ES-I3 (cell line): ENCODE results near the gene COX5A.

Experiments
- H3K36me3 ChIP-seq: 2 replicates; pipeline ENCODE4 v1.6.1; 2013; ENCODE audit warnings: mild to moderate bottlenecking, low read length, control low read depth, moderate library complexity; ENCODE audit not compliant: insufficient read depth
- H3K4me1 ChIP-seq: 2 replicates; pipeline ENCODE4 v1.6.1; 2013; ENCODE audit warnings: mild to moderate bottlenecking, control low read depth, low read length; ENCODE audit not compliant: insufficient read depth
- H3K9ac ChIP-seq: 2 replicates; pipeline ENCODE4 v1.6.1; 2013; ENCODE audit warnings: low read depth, mild to moderate bottlenecking, low read length, moderate library complexity
- H3K9me3 ChIP-seq: 2 replicates; pipeline ENCODE4 v1.6.1; 2013; ENCODE audit warnings: mild to moderate bottlenecking, low read length, moderate library complexity; ENCODE audit not compliant: control insufficient read depth, insufficient read depth

COX5A gene

DNA sequence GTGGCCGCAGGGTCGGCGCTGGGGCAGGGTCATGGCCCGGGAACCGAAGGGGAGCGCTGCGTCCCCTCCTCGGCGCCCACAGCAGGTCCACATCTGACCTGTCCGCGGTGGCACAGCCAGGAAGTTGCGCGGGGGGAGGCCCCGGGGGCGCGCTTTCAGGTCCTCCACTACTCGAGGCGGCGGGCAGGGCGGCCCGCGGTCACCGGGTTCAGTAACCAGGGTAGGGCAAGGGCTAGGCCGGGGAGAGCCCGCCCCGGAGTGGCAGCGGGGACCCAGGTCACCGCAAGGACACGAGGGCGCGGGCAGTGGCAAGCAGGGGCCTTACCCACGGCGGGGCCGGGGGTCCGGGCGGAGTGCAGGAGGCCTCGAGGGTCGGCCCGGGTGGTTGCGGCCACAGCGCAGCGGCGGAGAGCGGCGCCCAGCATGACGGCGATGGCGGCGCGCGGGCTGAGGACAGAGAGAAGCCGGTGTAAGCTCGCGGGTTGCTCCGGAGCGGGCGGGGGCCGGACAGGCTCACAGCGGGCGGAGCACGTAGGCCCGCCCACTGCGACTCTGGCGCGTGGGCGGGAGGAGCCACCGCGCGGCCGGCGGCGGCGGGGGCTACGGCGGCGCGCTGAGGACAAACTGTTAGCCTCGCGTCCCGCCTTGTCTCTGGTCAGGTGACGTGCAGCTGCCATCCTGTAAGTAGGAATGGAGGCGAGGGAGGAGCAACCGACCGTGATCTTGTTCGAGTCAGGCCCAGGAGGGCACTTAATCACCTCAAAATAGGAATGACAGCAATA is at the start of gene COX5A:
TSS of gene COX5A (minus strand) at position 484 of the 782 bp plus-strand sequence. CDS start at position 425, 59 bp downstream.
- Histone ChIP-seq H3K4me1 (no peaks in the 10 kb centered on the region), H3K36me3 (no peaks in the 10 kb centered on the region; the same call in 1 of the 2 replicates)

GRCh38 chr15:74983725-74984231 is 45.9 kb upstream of the COX5A start:
- Histone ChIP-seq H3K9ac (no peak overlapping the region), H3K4me1 (peaks cover 2% of the 10 kb centered on the region), H3K36me3 (no peaks in the 10 kb centered on the region), H3K9me3 (no peaks in the 10 kb centered on the region)

More for the DNA sequence above, at the start of gene COX5A:
- Histone ChIP-seq H3K9me3 (no peaks in the 10 kb centered on the region), H3K9ac (peak within 1 kb of the TSS; percentile 78)

DNA sequence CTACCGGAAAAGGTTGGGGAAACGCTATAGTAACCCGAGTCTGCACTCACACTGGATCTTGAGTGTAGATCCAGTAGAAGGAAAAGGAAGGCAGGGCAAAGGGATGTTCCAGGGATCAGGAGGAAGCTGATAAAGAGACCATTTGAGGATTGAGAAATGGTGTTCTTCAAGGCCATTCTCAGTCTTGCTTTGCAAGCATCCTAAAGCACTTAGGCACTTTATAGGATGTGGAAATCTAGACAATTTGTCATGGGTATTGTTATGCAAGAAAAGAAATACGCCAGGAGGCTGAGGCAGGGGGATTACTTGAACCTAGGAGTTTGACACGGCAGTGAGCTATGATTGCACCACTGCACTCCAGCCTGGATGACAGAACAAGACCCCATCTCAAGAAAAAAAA is 44.3 kb upstream of the COX5A start:
- Histone ChIP-seq H3K9me3 (no peaks in the 10 kb centered on the region), H3K4me1 (peaks cover 8% of the 10 kb centered on the region), H3K9ac (no peak overlapping the region), H3K36me3 (no peaks in the 10 kb centered on the region)

DNA sequence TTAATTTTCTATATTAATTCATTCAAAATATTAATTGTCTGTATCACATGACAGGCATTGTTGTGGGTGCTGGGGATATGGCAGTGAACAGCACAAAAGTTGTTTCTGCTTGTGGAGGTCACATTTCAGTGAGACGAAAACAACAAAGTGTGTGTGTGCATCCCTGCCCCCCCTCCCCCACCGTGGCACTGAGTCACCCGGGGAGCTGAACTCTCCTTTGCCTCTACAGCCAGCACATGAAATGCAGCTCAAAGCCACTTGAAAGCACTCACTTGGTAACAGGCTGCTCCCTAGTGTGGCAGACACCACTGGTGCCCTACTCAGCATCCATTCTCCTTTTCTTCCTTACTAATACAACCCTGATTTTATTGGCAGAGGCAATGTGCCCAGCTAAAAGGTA is 40.6 kb upstream of the COX5A start:
- H3K4me1 ChIP-seq, result peaks cover 8% of the 10 kb centered on the region
- no peaks in the 10 kb centered on the region for H3K9me3 ChIP-seq
- H3K9ac ChIP-seq, result no peak overlapping the region
- H3K36me3 ChIP-seq, result no peaks in the 10 kb centered on the region

DNA sequence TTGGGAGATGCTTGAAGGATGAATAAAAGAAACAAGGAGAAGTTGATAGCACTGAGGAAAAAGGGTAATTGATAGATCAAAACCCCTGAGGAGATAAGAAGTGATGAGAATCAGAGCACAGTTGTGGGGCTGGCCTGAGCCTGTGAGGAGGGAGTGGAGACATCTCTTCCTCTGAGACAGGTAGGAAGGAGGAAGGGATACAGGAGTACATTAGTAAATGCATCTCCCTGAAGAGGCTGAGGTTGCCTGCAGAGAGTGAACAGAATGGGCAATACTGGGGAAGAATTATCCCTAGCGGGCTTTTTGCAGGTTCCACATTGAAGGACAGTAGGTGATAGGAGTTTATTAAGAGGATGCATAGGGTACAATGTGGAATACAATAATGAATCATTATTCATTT is 40.2 kb upstream of the COX5A start:
- H3K36me3 ChIP-seq, result no peaks in the 10 kb centered on the region
- no peak overlapping the region for H3K9ac ChIP-seq
- peaks cover 8% of the 10 kb centered on the region for H3K4me1 ChIP-seq
- no peaks in the 10 kb centered on the region for H3K9me3 ChIP-seq

DNA sequence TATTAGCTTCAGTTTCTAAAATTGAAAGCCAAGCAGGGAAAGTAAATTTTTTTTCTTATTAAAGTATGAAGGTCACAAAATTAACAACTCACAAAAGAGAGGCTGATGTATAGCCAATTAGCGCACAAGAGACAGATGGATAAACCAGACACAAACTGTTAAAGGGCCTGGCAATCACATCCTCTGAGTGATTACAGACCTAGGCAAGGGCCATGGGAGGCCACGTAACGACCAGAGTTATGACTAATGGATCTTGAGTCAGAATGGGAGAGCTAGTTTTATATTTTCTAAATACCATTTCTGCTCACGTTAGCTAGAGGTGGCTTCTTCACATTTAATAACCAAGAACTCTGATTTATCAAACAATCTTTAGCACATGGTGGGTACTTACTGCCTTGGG is 39.7 kb upstream of the COX5A start:
- Histone ChIP-seq H3K9me3 (no peaks in the 10 kb centered on the region), H3K4me1 (peaks cover 8% of the 10 kb centered on the region), H3K36me3 (no peaks in the 10 kb centered on the region), H3K9ac (no peak overlapping the region)

GRCh38 chr15:74976159-74976558 is 38.3 kb upstream of the COX5A start:
- Histone ChIP-seq H3K9me3 (no peaks in the 10 kb centered on the region), H3K9ac (no peak overlapping the region), H3K36me3 (no peaks in the 10 kb centered on the region), H3K4me1 (peaks cover 8% of the 10 kb centered on the region)

- H3K9me3 ChIP-seq, result no peaks in the 10 kb centered on the region
- H3K9ac ChIP-seq, result no peak overlapping the region
- no peaks in the 10 kb centered on the region for H3K36me3 ChIP-seq
- peaks cover 3% of the 10 kb centered on the region; the same call in 1 of the 2 replicates for H3K4me1 ChIP-seq
These were observed 29.8 kb upstream of the COX5A start for GRCh38 chr15:74967670-74968069.

- no peaks in the 10 kb centered on the region for H3K9me3 ChIP-seq
- H3K9ac ChIP-seq, result no peak overlapping the region
- no peaks in the 10 kb centered on the region for H3K36me3 ChIP-seq
- peaks cover 3% of the 10 kb centered on the region; the same call in 1 of the 2 replicates for H3K4me1 ChIP-seq
These were observed 26.9 kb upstream of the COX5A start for GRCh38 chr15:74964794-74965193.

- no peaks in the 10 kb centered on the region for H3K9me3 ChIP-seq
- no peaks in the 10 kb centered on the region for H3K36me3 ChIP-seq
- peaks cover 3% of the 10 kb centered on the region; the same call in 1 of the 2 replicates for H3K4me1 ChIP-seq
- no peak overlapping the region for H3K9ac ChIP-seq
These were observed 25.3 kb upstream of the COX5A start for GRCh38 chr15:74963213-74963612.

- no peak overlapping the region for H3K9ac ChIP-seq
- no peaks in the 10 kb centered on the region for H3K36me3 ChIP-seq
- peaks cover 3% of the 10 kb centered on the region; the same call in 1 of the 2 replicates for H3K4me1 ChIP-seq
- no peaks in the 10 kb centered on the region for H3K9me3 ChIP-seq
These were observed 24.8 kb upstream of the COX5A start for GRCh38 chr15:74962671-74963070.

- H3K4me1 ChIP-seq, result peaks cover 3% of the 10 kb centered on the region; the same call in 1 of the 2 replicates
- no peaks in the 10 kb centered on the region for H3K9me3 ChIP-seq
- no peaks in the 10 kb centered on the region for H3K36me3 ChIP-seq
These were observed 24.3 kb upstream of the COX5A start for GRCh38 chr15:74962219-74962618.

DNA sequence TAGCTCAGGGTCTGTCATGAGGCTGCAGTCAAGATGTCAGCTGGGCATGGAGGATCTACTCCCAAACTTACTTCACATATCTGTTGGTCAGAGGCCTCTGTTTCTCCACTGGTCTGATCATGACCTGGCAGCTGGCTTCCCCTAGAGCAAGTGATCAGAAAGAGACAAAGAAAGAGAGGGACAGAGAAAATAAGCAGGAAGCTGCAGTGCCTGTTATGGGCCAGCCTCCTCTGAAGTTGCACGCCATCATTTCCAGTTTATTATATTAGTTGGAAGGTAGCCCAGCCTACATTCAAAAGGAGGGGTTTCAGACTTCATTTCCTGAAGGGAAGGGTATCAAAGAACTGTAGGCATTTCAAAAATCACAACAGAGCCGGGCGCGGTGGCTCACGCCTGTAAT is 23.7 kb upstream of the COX5A start:
- no peaks in the 10 kb centered on the region for H3K9me3 ChIP-seq
- no peak overlapping the region for H3K9ac ChIP-seq
- no peaks in the 10 kb centered on the region for H3K36me3 ChIP-seq
- H3K4me1 ChIP-seq, result peaks cover 3% of the 10 kb centered on the region; the same call in 1 of the 2 replicates

More at GRCh38 chr15:74962219-74962618, 24.3 kb upstream of the COX5A start:
- no peak overlapping the region for H3K9ac ChIP-seq

- Histone ChIP-seq H3K9ac (no peak overlapping the region), H3K4me1 (peaks cover 3% of the 10 kb centered on the region; the same call in 1 of the 2 replicates), H3K9me3 (no peaks in the 10 kb centered on the region), H3K36me3 (no peaks in the 10 kb centered on the region)
These were observed 23.2 kb upstream of the COX5A start for GRCh38 chr15:74960995-74961588.

- Histone ChIP-seq H3K4me1 (peaks cover 3% of the 10 kb centered on the region; the same call in 1 of the 2 replicates), H3K9me3 (no peaks in the 10 kb centered on the region), H3K36me3 (no peaks in the 10 kb centered on the region), H3K9ac (no peak overlapping the region)
These were observed 22.4 kb upstream of the COX5A start for GRCh38 chr15:74960286-74960685.
